Transverse colon (tissue), 4 donors: ENCODE results near the gene HOXD11.

ENCODE experiments used
- POLR2A ChIP-seq: fragments of 450-650 bp; IDR thresholded peaks from one replicate; pipeline ENCODE4 v1.6.1; 2016; ENCODE audit warnings: antibody characterized with exemption, mild to moderate bottlenecking, moderate library complexity
- POLR2AphosphoS5 ChIP-seq, 3 donors: sonication (generic); formaldehyde crosslinking; IDR thresholded peaks; one replicate each; pipeline ENCODE4 v1.6.1; 2016; ENCODE audit warnings: antibody characterized with exemption in 3 of 3
- TF ChIP-seq, protein P1 (sequence below), 5 experiments: fragments of 200-600 bp in 3 of 5; fragments of 450-650 bp in 2 of 5; sonication (generic) in 3 of 5; IDR thresholded peaks; 1 replicate in 2 of 5; 2 replicates in 3 of 5; pipeline ENCODE4 v1.5.1; 2016 to 2017; ENCODE audit warnings: antibody characterized with exemption in 5 of 5, inconsistent platforms in 3 of 5, mild to moderate bottlenecking in 2 of 5, moderate library complexity in 1 of 5

DNA sequence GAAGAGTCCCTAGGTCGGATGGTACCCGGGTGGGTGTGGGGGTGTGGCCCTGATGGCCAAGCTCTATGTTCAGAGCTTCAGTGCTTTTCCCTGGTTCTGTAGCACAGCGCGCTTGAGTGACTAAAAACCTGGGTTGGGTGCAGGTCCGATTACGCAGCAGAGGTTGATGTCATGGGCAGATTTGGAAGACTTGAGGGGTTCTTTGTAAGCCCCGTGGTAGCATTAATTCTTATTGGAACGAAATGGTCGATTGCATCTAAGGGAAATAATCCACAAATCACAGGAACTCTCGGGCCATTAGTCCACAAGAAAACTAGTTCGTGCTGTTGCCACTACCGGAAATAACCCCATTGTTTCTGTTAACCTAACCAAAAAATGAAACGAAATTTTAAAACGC is 31.4 kb downstream of the HOXD11 start:
- TF ChIP-seq, protein P1, sequence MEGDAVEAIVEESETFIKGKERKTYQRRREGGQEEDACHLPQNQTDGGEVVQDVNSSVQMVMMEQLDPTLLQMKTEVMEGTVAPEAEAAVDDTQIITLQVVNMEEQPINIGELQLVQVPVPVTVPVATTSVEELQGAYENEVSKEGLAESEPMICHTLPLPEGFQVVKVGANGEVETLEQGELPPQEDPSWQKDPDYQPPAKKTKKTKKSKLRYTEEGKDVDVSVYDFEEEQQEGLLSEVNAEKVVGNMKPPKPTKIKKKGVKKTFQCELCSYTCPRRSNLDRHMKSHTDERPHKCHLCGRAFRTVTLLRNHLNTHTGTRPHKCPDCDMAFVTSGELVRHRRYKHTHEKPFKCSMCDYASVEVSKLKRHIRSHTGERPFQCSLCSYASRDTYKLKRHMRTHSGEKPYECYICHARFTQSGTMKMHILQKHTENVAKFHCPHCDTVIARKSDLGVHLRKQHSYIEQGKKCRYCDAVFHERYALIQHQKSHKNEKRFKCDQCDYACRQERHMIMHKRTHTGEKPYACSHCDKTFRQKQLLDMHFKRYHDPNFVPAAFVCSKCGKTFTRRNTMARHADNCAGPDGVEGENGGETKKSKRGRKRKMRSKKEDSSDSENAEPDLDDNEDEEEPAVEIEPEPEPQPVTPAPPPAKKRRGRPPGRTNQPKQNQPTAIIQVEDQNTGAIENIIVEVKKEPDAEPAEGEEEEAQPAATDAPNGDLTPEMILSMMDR (IDR thresholded peaks at IDR 0.05), result no peak
- no peak for TF ChIP-seq POLR2A
- no peak for TF ChIP-seq POLR2AphosphoS5 (IDR thresholded peaks at IDR 0.05)
